ENCODE measurements around the gene HTRA1.

DNA sequence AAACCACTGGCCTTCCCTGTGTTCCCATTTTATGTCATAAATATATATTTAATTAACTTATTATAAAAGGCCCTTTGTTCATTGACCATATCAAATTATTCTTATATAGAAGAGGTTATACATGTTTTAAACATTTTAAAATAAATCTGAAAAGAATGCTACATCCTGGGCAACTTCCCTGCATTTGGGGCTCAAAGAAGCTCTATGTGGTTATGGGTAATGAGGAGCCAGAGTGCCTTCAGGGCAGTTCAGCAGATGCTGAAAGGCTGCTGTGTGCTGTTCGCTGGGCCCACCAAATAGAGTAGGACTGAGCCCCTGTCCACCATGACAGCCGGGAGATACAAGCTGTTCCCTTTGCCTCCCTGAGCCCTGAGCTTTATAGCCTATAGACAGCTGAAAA, 35.9 kb downstream of the HTRA1 start:
- TF ChIP-seq CTCF (IDR thresholded peaks at IDR 0.05 in 2 of 3, conservative IDR thresholded peaks at IDR 0.05 in 1 of 3; ENCODE audit: insufficient read depth in 2 of 3, low read depth in 1 of 3, low read length in 3 of 3) (no peak), POLR2A (conservative IDR thresholded peaks at IDR 0.05) (no peak), MYBL2 (IDR thresholded peaks at IDR 0.05; ENCODE audit: low read depth) (no peak), MYBL2 (CRISPR knock-in tag; IDR thresholded peaks at IDR 0.05; ENCODE audit: borderline replicate concordance) (no peak), PCBP2 (IDR thresholded peaks at IDR 0.05; ENCODE audit: low read depth, low read length, poor library complexity, severe bottlenecking) (no peak), EZH2 (IDR thresholded peaks at IDR 0.05; ENCODE audit: borderline replicate concordance, low read depth, low read length) (no peak)
- TF ChIP-seq, protein P1, sequence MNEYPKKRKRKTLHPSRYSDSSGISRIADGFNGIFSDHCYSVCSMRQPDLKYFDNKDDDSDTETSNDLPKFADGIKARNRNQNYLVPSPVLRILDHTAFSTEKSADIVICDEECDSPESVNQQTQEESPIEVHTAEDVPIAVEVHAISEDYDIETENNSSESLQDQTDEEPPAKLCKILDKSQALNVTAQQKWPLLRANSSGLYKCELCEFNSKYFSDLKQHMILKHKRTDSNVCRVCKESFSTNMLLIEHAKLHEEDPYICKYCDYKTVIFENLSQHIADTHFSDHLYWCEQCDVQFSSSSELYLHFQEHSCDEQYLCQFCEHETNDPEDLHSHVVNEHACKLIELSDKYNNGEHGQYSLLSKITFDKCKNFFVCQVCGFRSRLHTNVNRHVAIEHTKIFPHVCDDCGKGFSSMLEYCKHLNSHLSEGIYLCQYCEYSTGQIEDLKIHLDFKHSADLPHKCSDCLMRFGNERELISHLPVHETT (CRISPR knock-in tag; conservative IDR thresholded peaks at IDR 0.05 in 1 of 2, IDR thresholded peaks at IDR 0.05 in 1 of 2), result no peak

Data from K562 (cell line).